ENCODE results near the gene SLC44A3.

- TF ChIP-seq SMC3 (conservative IDR thresholded peaks at IDR 0.05; ENCODE audit: poor library complexity) (no peak), REST (IDR thresholded peaks at IDR 0.05; ENCODE audit: borderline replicate concordance) (no peak), CTCF (IDR thresholded peaks at IDR 0.05; ENCODE audit: poor library complexity, severe bottlenecking) (no peak), EZH2 (IDR thresholded peaks at IDR 0.05; ENCODE audit: borderline replicate concordance, insufficient read depth, low read length, poor library complexity, severe bottlenecking) (no peak)
Observed at GRCh38 chr1:94878329-94878728, 58.2 kb downstream of the SLC44A3 start.
